ENCODE data around the gene FAM169A.

Gene FAM169A

GRCh38 chr5:74850789-74851425 is 15.3 kb downstream of the FAM169A start:
- no peak for TF ChIP-seq CTCF (IDR thresholded peaks at IDR 0.05; ENCODE audit: low read depth, low read length)
- H3K4me3 ChIP-seq (replicated peaks in 1 of 2; ENCODE audit: low read depth in 2 of 2, low read length in 2 of 2), result no peak overlapping the region
- no peak for DNase-seq (ENCODE audit: low read depth in 2 of 2)

- no peak for TF ChIP-seq CTCF (IDR thresholded peaks at IDR 0.05; ENCODE audit: low read depth, low read length)
- H3K4me3 ChIP-seq (replicated peaks in 1 of 2; ENCODE audit: low read depth in 2 of 2, low read length in 2 of 2), result no peak overlapping the region
- no peak for DNase-seq (ENCODE audit: low read depth in 2 of 2)
Measured at GRCh38 chr5:74850030-74850429, 16.2 kb downstream of the FAM169A start.

- no peak for DNase-seq (ENCODE audit: low read depth in 2 of 2)
- H3K4me3 ChIP-seq (replicated peaks in 1 of 2; ENCODE audit: low read depth in 2 of 2, low read length in 2 of 2), result no peak overlapping the region
- TF ChIP-seq CTCF (IDR thresholded peaks at IDR 0.05; ENCODE audit: low read depth, low read length), result no peak
Measured at GRCh38 chr5:74848553-74849025, 17.6 kb downstream of the FAM169A start.

DNA sequence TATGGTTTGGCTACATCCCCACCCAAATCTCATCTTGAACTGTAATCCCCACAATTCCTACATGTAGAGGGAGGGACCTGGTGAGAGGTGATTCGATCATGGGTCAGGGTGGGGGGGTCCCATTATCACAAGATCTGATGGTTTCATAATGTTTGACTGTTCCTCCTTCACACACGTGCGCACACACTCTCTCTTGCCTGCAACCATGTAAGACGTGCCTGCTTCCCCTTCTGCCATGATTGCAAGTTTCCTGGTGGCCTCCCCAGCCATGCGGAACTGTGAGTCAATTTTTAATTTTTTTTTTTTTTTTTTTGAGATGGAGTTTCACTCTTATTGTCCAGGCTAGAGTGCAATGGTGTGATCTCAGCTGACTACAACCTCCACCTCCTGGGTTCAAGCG is 27.0 kb downstream of the FAM169A start:
- TF ChIP-seq CTCF (IDR thresholded peaks at IDR 0.05; ENCODE audit: low read depth, low read length), result no peak
- DNase-seq (ENCODE audit: low read depth in 2 of 2), result no peak

DNA sequence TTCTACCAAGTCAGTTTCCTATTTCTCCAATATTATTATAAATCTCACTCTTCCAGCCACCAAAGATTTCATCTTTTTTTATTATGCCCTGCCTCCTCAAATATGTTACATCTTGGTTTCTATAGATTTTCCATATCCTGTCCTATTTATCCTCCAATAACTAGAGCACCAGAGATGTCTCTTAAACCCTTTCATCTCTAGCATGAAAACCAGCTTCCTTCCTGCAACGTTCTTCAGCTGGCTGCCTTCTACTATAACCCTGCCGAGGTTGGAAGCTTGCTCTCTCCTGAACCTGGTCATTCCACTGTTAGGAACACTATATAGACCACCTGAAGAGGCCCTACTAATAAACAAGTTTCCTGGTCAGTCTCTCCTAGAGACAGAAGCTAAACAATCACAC is 27.9 kb downstream of the FAM169A start:
- TF ChIP-seq CTCF (IDR thresholded peaks at IDR 0.05; ENCODE audit: low read depth, low read length), result no peak
- DNase-seq (ENCODE audit: low read depth in 2 of 2), result no peak
- H3K4me3 ChIP-seq (replicated peaks in 1 of 2; ENCODE audit: low read depth in 2 of 2, low read length in 2 of 2), result no peak overlapping the region

More for the DNA sequence above, 27.0 kb downstream of the FAM169A start:
- no peak overlapping the region for H3K4me3 ChIP-seq (replicated peaks in 1 of 2; ENCODE audit: low read depth in 2 of 2, low read length in 2 of 2)

- no peak for TF ChIP-seq CTCF (IDR thresholded peaks at IDR 0.05; ENCODE audit: low read depth, low read length)
- no peak for DNase-seq (ENCODE audit: low read depth in 2 of 2)
- no peak overlapping the region for H3K4me3 ChIP-seq (replicated peaks in 1 of 2; ENCODE audit: low read depth in 2 of 2, low read length in 2 of 2)
Measured at GRCh38 chr5:74837115-74837514, 29.1 kb downstream of the FAM169A start.
